GM23248 (cell line): ENCODE data around the gene TMEM255A. TPM values are rescaled to one million over a fixed set of nuclear protein-coding genes. Genes with fewer than 3 reads are reported as not detected.
"Not testable (repeated sequence)": the region's sequence is repeated elsewhere in the genome, so short reads cannot be mapped to it uniquely, and the experiment has no call there.

Experiments
- DNase-seq: peaks from one replicate; pipeline ENCODE4 v3.0.0-alpha.2; 2015
- H2AFZ ChIP-seq: fragments of 200-600 bp; sonication (generic); 2 replicates; pipeline ENCODE4 v1.6.1; 2016; ENCODE audit warnings: antibody characterized with exemption
- H3F3A ChIP-seq: fragments of 200-600 bp; sonication (generic); 2 replicates; pipeline ENCODE4 v1.6.1; 2016; ENCODE audit warnings: mild to moderate bottlenecking, antibody characterized with exemption, mixed run types; ENCODE audit not compliant: insufficient read depth
- H3K27ac ChIP-seq: fragments of 200-600 bp; sonication (generic); 2 replicates; pipeline ENCODE4 v1.5.1; 2016; ENCODE audit warnings: mild to moderate bottlenecking
- H3K27me3 ChIP-seq: fragments of 200-600 bp; sonication (generic); replicated peaks from 2 replicates; pipeline ENCODE4 v1.6.1; 2016; ENCODE audit warnings: mild to moderate bottlenecking; ENCODE audit not compliant: insufficient read depth
- H3K36me3 ChIP-seq: fragments of 200-600 bp; sonication (generic); 2 replicates; pipeline ENCODE4 v1.6.1; 2016; ENCODE audit warnings: low read depth, mild to moderate bottlenecking
- H3K4me1 ChIP-seq: fragments of 200-600 bp; sonication (generic); 2 replicates; pipeline ENCODE4 v1.6.1; 2016; ENCODE audit warnings: mild to moderate bottlenecking; ENCODE audit not compliant: insufficient read depth
- H3K4me2 ChIP-seq: fragments of 200-600 bp; sonication (generic); one replicate; pipeline ENCODE4 v1.6.1; 2016; ENCODE audit warnings: mild to moderate bottlenecking; ENCODE audit not compliant: unreplicated experiment
- H3K4me3 ChIP-seq: fragments of 200-600 bp; sonication (generic); 2 replicates; pipeline ENCODE4 v1.5.1; 2016; ENCODE audit warnings: mild to moderate bottlenecking
- H3K79me2 ChIP-seq: fragments of 200-600 bp; sonication (generic); 2 replicates; pipeline ENCODE4 v1.6.1; 2016; ENCODE audit warnings: mild to moderate bottlenecking; ENCODE audit not compliant: insufficient read depth
- H3K9ac ChIP-seq: fragments of 200-600 bp; sonication (generic); 2 replicates; pipeline ENCODE4 v1.6.1; 2016; ENCODE audit warnings: mild to moderate bottlenecking
- H3K9me2 ChIP-seq: fragments of 200-600 bp; sonication (generic); 2 replicates; pipeline ENCODE4 v1.6.1; 2016; ENCODE audit warnings: mixed run types, mild to moderate bottlenecking, moderate library complexity; ENCODE audit not compliant: insufficient read depth
- H3K9me3 ChIP-seq: fragments of 200-600 bp; sonication (generic); one replicate; pipeline ENCODE4 v1.6.1; 2017; ENCODE audit warnings: low read depth
- H4K20me1 ChIP-seq: fragments of 200-600 bp; sonication (generic); 2 replicates; pipeline ENCODE4 v1.6.0; 2016; ENCODE audit not compliant: insufficient read depth
- EZH2 ChIP-seq: fragments of 200-600 bp; sonication (generic); IDR thresholded peaks from 2 replicates; pipeline ENCODE4 v1.6.1; 2018; ENCODE audit warnings: antibody characterized with exemption, mild to moderate bottlenecking; ENCODE audit not compliant: insufficient read depth, poor library complexity, severe bottlenecking
- EZH2phosphoT487 ChIP-seq: fragments of 200-600 bp; sonication (generic); IDR thresholded peaks from 2 replicates; pipeline ENCODE4 v1.6.1; 2018; ENCODE audit warnings: antibody characterized with exemption, moderate library complexity, mild to moderate bottlenecking, low read depth; ENCODE audit not compliant: insufficient read depth
- WGBS, 2 experiments: methylation state at CpG; one replicate each; pipeline ENCODE4 v1.1.6; 2015 to 2017; ENCODE audit warnings: low lambda C conversion rate in 2 of 2, low coverage in 1 of 2; ENCODE audit errors: missing lambda C conversion rate in 2 of 2; 5-methylcytosine and 5-hydroxymethylcytosine counted together
- in situ Hi-C: fragments of 300-500 bp; cut with MboI; formaldehyde crosslinking; loops from 2 replicates; pipeline ENCODE4 v1.15.0; 2020
- polyA plus RNA-seq: library from polyadenylated mRNA; unstranded; fragments of >200 nt; fragmentation: Nextera tagmentation; extraction: Ambion mirVana; gene quantifications from 2 replicates; pipeline ENCODE4 v1.2.1, GENCODE V29; 2016
- total RNA-seq: library from RNA; depleted of rRNA; stranded (reverse); fragments of >200 nt; shearing (Covaris generic); gene quantifications from 2 replicates; pipeline ENCODE4 v1.2.3, GENCODE V29; 2014

The TMEM255A gene
- total and polyA plus RNA-seq, 2 experiments from 2014 or later, result not detected

DNA sequence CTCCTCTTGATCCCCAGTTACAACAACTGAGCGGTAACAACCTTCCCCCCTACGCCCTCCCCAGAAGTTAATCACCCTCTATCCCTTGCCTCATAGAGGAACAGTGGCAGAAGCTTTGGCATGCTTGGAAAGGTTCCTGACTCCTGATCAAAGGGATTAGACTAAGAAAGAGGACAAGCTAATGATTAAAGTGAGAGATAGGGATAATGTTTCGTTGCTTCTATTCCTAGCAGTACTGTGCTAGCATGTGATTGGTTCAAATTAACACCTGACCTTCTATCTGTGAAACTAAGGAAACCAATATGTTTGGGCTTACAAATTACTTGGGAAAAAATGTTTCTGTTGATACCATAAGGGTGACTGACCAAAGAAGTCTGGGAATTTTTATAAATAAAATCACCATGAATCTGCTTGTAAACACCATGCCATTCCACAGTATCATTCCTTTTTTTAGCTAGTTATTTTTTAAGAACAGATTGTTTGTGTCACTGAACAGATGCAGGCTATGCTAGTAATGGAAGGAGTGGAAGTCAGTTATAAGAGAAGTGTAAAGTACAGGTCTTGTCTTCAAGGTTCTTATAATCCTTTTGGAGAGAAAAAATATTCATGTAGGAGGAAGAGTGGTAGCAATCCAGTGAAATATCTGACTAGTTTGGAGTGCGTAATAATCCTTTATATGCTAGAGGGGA, 39.3 kb upstream of the TMEM255A start:
- Histone ChIP-seq H3K9me2 (no peaks in the 10 kb centered on the region), H3K4me3 (no peak overlapping the region), H3K27ac (no peak overlapping the region), H3K36me3 (no peaks in the 10 kb centered on the region), H3K79me2 (no peaks in the 10 kb centered on the region), H3F3A (no peaks in the 10 kb centered on the region), H3K4me1 (no peaks in the 10 kb centered on the region), H2AFZ (no peak overlapping the region), H3K9me3 (no peaks in the 10 kb centered on the region), H3K4me2 (no peak overlapping the region), H3K9ac (no peak overlapping the region), H4K20me1 (no peaks in the 10 kb centered on the region), H3K27me3 (no peaks in the 10 kb centered on the region)
- no peak for TF ChIP-seq EZH2
- TF ChIP-seq EZH2phosphoT487, result no peak
- 47 to 53% methylated on average over 4 of the region's 4 CpGs for WGBS, 2 experiments
- in situ Hi-C loops, result no loop called here
- DNase-seq, result no peak

DNA sequence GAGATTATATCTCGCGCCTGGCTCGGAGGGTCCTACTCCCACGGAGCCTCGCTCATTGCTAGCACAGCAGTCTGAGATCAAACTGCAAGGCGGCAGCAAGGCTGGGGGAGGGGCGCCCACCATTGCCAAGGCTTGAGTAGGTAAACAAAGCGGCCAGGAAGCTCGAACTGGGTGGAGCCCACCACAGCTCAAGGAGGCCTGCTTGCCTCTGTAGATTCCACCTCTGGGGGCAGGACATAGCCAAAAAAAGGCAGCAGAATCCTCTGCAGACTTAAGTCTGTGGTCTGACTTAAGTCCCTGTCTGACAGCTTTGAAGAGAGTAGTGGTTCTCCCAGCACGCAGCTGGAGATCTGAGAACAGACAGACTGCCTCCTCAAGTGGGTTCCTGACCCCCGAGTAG, 33.3 kb upstream of the TMEM255A start:
- not testable (repeated sequence) for H3K9me2 ChIP-seq

DNA sequence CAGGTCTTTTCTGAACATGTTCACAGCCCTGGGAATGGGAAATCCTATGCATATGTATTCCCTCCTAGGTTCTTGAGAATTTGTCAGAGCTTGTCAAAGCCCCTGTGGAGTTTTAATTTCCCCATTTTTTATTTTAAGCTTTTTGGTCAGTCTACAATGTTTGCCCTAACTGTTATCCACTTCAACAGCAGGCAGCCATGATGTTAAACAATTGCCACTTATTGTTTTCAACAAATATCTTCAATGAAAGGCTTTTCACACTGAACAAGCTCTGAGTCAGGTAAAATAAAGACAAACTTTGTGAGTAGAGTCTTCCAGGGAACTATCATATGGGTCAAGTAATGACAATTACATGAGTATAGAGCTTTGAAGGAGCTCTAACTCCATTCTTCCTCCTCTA, 25.6 kb upstream of the TMEM255A start:
- Histone ChIP-seq H3K4me1 (no peaks in the 10 kb centered on the region), H3K9me3 (no peaks in the 10 kb centered on the region), H3K79me2 (no peaks in the 10 kb centered on the region), H3K36me3 (no peaks in the 10 kb centered on the region), H3K27me3 (no peaks in the 10 kb centered on the region), H3F3A (no peaks in the 10 kb centered on the region), H2AFZ (no peak overlapping the region), H3K9ac (no peak overlapping the region), H4K20me1 (no peaks in the 10 kb centered on the region), H3K9me2 (no peaks in the 10 kb centered on the region), H3K4me2 (no peak overlapping the region), H3K4me3 (no peak overlapping the region), H3K27ac (no peak overlapping the region)
- TF ChIP-seq EZH2 (no peak), EZH2phosphoT487 (no peak)
- no peak for DNase-seq
- in situ Hi-C loops, result no loop called here

More for the DNA sequence above, 33.3 kb upstream of the TMEM255A start:
- H2AFZ ChIP-seq, DNase-seq, H3K27me3 ChIP-seq, in situ Hi-C loops, H3K36me3 ChIP-seq, H3K4me3 ChIP-seq, H3K4me1 ChIP-seq, H3F3A ChIP-seq, H3K4me2 ChIP-seq, H3K9me3 ChIP-seq, H4K20me1 ChIP-seq, H3K9ac ChIP-seq, H3K79me2 ChIP-seq, H3K27ac ChIP-seq: not testable (repeated sequence)
- 35 to 50% methylated on average over 4 to 10 of the region's 11 CpGs for WGBS, 2 experiments

DNA sequence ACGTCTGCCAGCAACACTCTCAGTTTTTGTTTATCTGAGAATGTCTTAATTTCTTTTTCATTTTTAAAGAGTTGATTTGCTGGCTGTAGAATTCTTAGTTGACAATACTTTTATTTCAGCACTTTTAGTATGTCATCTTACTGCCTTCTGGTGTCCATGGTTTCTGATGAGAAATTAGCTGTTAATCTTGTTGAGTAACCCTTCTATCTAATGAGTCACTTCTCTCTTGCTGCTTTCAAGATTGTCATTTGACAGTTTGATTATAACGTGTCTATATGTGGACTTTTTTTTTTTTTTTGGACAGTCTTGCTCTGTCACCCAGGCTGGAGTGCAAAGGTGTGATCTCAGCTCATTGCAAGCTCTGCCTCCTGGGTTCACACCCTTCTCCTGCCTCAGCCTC, 24.0 kb upstream of the TMEM255A start:
- H3K9me2 ChIP-seq, result no peaks in the 10 kb centered on the region
- H3K27me3 ChIP-seq, result no peaks in the 10 kb centered on the region
- TF ChIP-seq EZH2phosphoT487 (no peak), EZH2 (no peak)
- no peaks in the 10 kb centered on the region for H3K36me3 ChIP-seq
- no peaks in the 10 kb centered on the region for H3K79me2 ChIP-seq
- no peaks in the 10 kb centered on the region for H3K4me1 ChIP-seq
- no peak overlapping the region for H3K9ac ChIP-seq
- H3K27ac ChIP-seq, result no peak overlapping the region
- H3K9me3 ChIP-seq, result no peaks in the 10 kb centered on the region
- no peaks in the 10 kb centered on the region for H4K20me1 ChIP-seq
- H2AFZ ChIP-seq, result no peak overlapping the region
- 27 to 39% methylated on average over 2 of the region's 2 CpGs for WGBS, 2 experiments
- in situ Hi-C loops, result no loop called here
- no peak overlapping the region for H3K4me3 ChIP-seq
- no peak overlapping the region for H3K4me2 ChIP-seq
- DNase-seq, result no peak
- H3F3A ChIP-seq, result no peaks in the 10 kb centered on the region

DNA sequence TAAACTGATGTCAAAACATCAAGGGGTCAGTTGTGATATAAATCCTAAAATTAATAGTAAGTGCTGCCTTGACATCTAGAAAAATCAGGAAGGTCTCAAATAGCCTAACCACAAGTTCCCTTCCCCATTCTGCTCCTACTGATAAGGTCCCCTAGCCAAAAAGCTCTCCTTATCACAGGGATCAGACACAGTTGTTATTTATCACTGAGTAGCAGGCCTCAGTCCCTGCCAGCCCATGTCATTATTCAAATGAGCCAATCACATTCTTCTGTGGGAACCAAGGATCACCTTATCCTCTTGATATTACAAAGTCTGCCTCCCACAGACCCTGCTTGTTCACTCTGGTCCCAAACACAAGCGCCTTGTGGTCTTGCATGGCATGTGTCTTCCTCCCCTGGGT, 23.3 kb upstream of the TMEM255A start:
- Histone ChIP-seq H3K4me1 (no peaks in the 10 kb centered on the region), H3K79me2 (no peaks in the 10 kb centered on the region), H3K27me3 (no peaks in the 10 kb centered on the region), H3K36me3 (no peaks in the 10 kb centered on the region), H4K20me1 (no peaks in the 10 kb centered on the region), H3K9ac (no peak overlapping the region), H3K4me3 (no peak overlapping the region), H2AFZ (no peak overlapping the region), H3K4me2 (no peak overlapping the region), H3K9me3 (no peaks in the 10 kb centered on the region), H3K9me2 (no peaks in the 10 kb centered on the region), H3F3A (no peaks in the 10 kb centered on the region), H3K27ac (no peak overlapping the region)
- no peak for DNase-seq
- in situ Hi-C loops, result no loop called here
- WGBS, 2 experiments, result 60 to 67% methylated on average over 1 of the region's 1 CpG
- TF ChIP-seq EZH2phosphoT487, result no peak
- TF ChIP-seq EZH2, result no peak
